Neural progenitor cell (in vitro differentiated cells): ENCODE measurements around the gene ITGA1. TPM values are rescaled to one million over a fixed set of nuclear protein-coding genes. Genes with fewer than 3 reads are reported as not detected.

Experiments
- DNase-seq: peaks from one replicate; pipeline ENCODE4 v3.0.0-alpha.2; 2016; ENCODE audit warnings: low spot score
- H2AFZ ChIP-seq: fragments of 200-600 bp; sonication (generic); replicated peaks from 2 replicates; pipeline ENCODE4 v1.6.1; 2016; ENCODE audit warnings: antibody characterized with exemption
- H3F3A ChIP-seq: fragments of 200-600 bp; sonication (generic); 2 replicates; pipeline ENCODE4 v1.6.1; 2016; ENCODE audit warnings: antibody characterized with exemption, low read depth
- H3K27ac ChIP-seq: fragments of 200-600 bp; sonication (generic); 2 replicates; pipeline ENCODE4 v1.5.1; 2016; ENCODE audit warnings: mild to moderate bottlenecking
- H3K27me3 ChIP-seq: fragments of 200-600 bp; sonication (generic); 2 replicates; pipeline ENCODE4 v1.6.1; 2016; ENCODE audit warnings: mild to moderate bottlenecking, moderate library complexity
- H3K36me3 ChIP-seq: fragments of 200-600 bp; sonication (generic); 2 replicates; pipeline ENCODE4 v1.5.1; 2016
- H3K4me1 ChIP-seq: fragments of 200-600 bp; sonication (generic); 2 replicates; pipeline ENCODE4 v1.6.1; 2016; ENCODE audit warnings: mixed run types
- H3K4me2 ChIP-seq: fragments of 200-600 bp; sonication (generic); 2 replicates; pipeline ENCODE4 v1.6.1; 2016
- H3K4me3 ChIP-seq: fragments of 200-600 bp; sonication (generic); 2 replicates; pipeline ENCODE4 v1.5.1; 2016
- H3K79me2 ChIP-seq: fragments of 200-600 bp; sonication (generic); 2 replicates; pipeline ENCODE4 v1.6.1; 2016; ENCODE audit warnings: low read depth
- H3K9ac ChIP-seq: fragments of 200-600 bp; sonication (generic); 2 replicates; pipeline ENCODE4 v1.6.1; 2016
- H3K9me3 ChIP-seq: fragments of 200-600 bp; sonication (generic); 2 replicates; pipeline ENCODE4 v1.5.1; 2016; ENCODE audit warnings: low read depth
- H4K20me1 ChIP-seq: fragments of 200-600 bp; sonication (generic); 2 replicates; pipeline ENCODE4 v1.6.1; 2016; ENCODE audit warnings: low read depth
- H3K27ac Mint-ChIP-seq: 3 replicates; pipeline ENCODE4 v1.8.0; 2021; ENCODE audit warnings: mixed read lengths
- H3K27me3 Mint-ChIP-seq: 2 replicates; pipeline ENCODE4 v1.8.0; 2022; ENCODE audit warnings: low read depth, mild to moderate bottlenecking, inconsistent platforms, moderate library complexity, mixed read lengths; ENCODE audit not compliant: insufficient read depth
- H3K36me3 Mint-ChIP-seq: 3 replicates; pipeline ENCODE4 v1.8.0; 2021; ENCODE audit warnings: mixed read lengths
- H3K4me1 Mint-ChIP-seq: 3 replicates; pipeline ENCODE4 v1.8.0; 2021; ENCODE audit warnings: mixed read lengths
- H3K4me3 Mint-ChIP-seq: 3 replicates; pipeline ENCODE4 v1.8.0; 2021; ENCODE audit warnings: mild to moderate bottlenecking, moderate library complexity, mixed read lengths
- H3K9me3 Mint-ChIP-seq: 3 replicates; pipeline ENCODE4 v1.8.0; 2020; ENCODE audit warnings: mixed read lengths
- CTCF ChIP-seq: fragments of 200-600 bp; sonication (generic); IDR thresholded peaks from 2 replicates; pipeline ENCODE4 v1.5.1; 2017; ENCODE audit warnings: antibody characterized with exemption, mild to moderate bottlenecking
- EZH2 ChIP-seq: fragments of 200-600 bp; sonication (generic); IDR thresholded peaks from 2 replicates; pipeline ENCODE4 v1.6.1; 2017; ENCODE audit warnings: antibody characterized with exemption, mild to moderate bottlenecking, moderate library complexity
- EZH2phosphoT487 ChIP-seq: fragments of 200-600 bp; sonication (generic); IDR thresholded peaks from 2 replicates; pipeline ENCODE4 v1.6.1; 2017; ENCODE audit warnings: antibody characterized with exemption
- total RNA-seq: library from RNA; depleted of rRNA; stranded (reverse); fragments of >200 nt; gene quantifications from 2 replicates; pipeline ENCODE4 v1.2.3, GENCODE V29; 2015; ENCODE audit warnings: low replicate concordance

ITGA1 gene
- total RNA-seq, 1 donor from 2014 or later, result 2.2 TPM

- H3F3A ChIP-seq, result peaks cover 5% of the 10 kb centered on the region
- H3K4me2 ChIP-seq, result peak overlapping the region; percentile 95
- TF ChIP-seq EZH2phosphoT487, result no peak
- TF ChIP-seq EZH2, result peak; percentile 67
- Mint-ChIP-seq H3K4me3 (peak overlapping the region; percentile 82), H3K4me1 (peaks cover 23% of the 10 kb centered on the region), H3K36me3 (peaks cover 3% of the 10 kb centered on the region), H3K9me3 (no peaks in the 10 kb centered on the region), H3K27me3 (peaks cover 3% of the 10 kb centered on the region), H3K27ac (no peak overlapping the region)
- no peaks in the 10 kb centered on the region for H3K36me3 ChIP-seq
- no peaks in the 10 kb centered on the region for H3K79me2 ChIP-seq
- peaks cover 45% of the 10 kb centered on the region for H3K27me3 ChIP-seq
- peak overlapping the region; percentile 69 for H3K4me3 ChIP-seq
- H4K20me1 ChIP-seq, result no peaks in the 10 kb centered on the region
- no peak overlapping the region for H3K9ac ChIP-seq
- H3K4me1 ChIP-seq, result peaks cover 6% of the 10 kb centered on the region
- H3K27ac ChIP-seq, result no peak overlapping the region
- no peak for DNase-seq
- H3K9me3 ChIP-seq, result no peaks in the 10 kb centered on the region
- peak overlapping the region; percentile 94 for H2AFZ ChIP-seq
These were observed 200.8 kb downstream of the ITGA1 start for GRCh38 chr5:52988335-52989024.

- H2AFZ ChIP-seq, result peak within 1 kb of the TSS; percentile 94
- peak within 1 kb of the TSS; percentile 69 for H3K4me3 ChIP-seq
- H3K27ac ChIP-seq, result no peak within 1 kb of the TSS
- peaks cover 45% of the 10 kb centered on the region for H3K27me3 ChIP-seq
- no peaks in the 10 kb centered on the region for H3K79me2 ChIP-seq
- Mint-ChIP-seq H3K36me3 (peaks cover 3% of the 10 kb centered on the region), H3K4me3 (peak within 1 kb of the TSS; percentile 88), H3K9me3 (no peaks in the 10 kb centered on the region), H3K27me3 (peaks cover 3% of the 10 kb centered on the region), H3K27ac (no peak within 1 kb of the TSS), H3K4me1 (peaks cover 26% of the 10 kb centered on the region)
- peak; percentile 69 for DNase-seq
- no peaks in the 10 kb centered on the region for H3K36me3 ChIP-seq
- no peak within 1 kb of the TSS for H3K9ac ChIP-seq
- peaks cover 5% of the 10 kb centered on the region for H3F3A ChIP-seq
- TF ChIP-seq EZH2phosphoT487, result peak; percentile 66
- TF ChIP-seq CTCF, result no peak
- TF ChIP-seq EZH2, result peak; percentile 54
- no peaks in the 10 kb centered on the region for H4K20me1 ChIP-seq
- peak within 1 kb of the TSS; percentile 95 for H3K4me2 ChIP-seq
- no peaks in the 10 kb centered on the region for H3K9me3 ChIP-seq
- H3K4me1 ChIP-seq, result peaks cover 6% of the 10 kb centered on the region
These were observed 201.5 kb downstream of the ITGA1 start, which contains the start of gene ITGA2 for GRCh38 chr5:52989025-52989780. ITGA2 (plus strand) TSS chr5:52989352; CDS start chr5:52989469, 117 bp downstream.

- peaks cover 5% of the 10 kb centered on the region for H3F3A ChIP-seq
- no peak for TF ChIP-seq EZH2phosphoT487
- TF ChIP-seq EZH2, result no peak
- peak; percentile 43 for TF ChIP-seq CTCF
- Mint-ChIP-seq H3K36me3 (peaks cover 3% of the 10 kb centered on the region), H3K9me3 (no peaks in the 10 kb centered on the region), H3K27me3 (peaks cover 3% of the 10 kb centered on the region), H3K4me1 (peaks cover 26% of the 10 kb centered on the region), H3K27ac (no peak overlapping the region), H3K4me3 (peak overlapping the region; percentile 88)
- H3K4me1 ChIP-seq, result peaks cover 6% of the 10 kb centered on the region
- H3K36me3 ChIP-seq, result no peaks in the 10 kb centered on the region
- no peaks in the 10 kb centered on the region for H3K79me2 ChIP-seq
- no peaks in the 10 kb centered on the region for H4K20me1 ChIP-seq
- H3K4me3 ChIP-seq, result peak overlapping the region; percentile 69
- H3K27ac ChIP-seq, result no peak overlapping the region
- peaks cover 45% of the 10 kb centered on the region for H3K27me3 ChIP-seq
- peak; percentile 67 for DNase-seq
- H2AFZ ChIP-seq, result peak overlapping the region; percentile 94
- peak overlapping the region; percentile 95 for H3K4me2 ChIP-seq
- H3K9me3 ChIP-seq, result no peaks in the 10 kb centered on the region
- H3K9ac ChIP-seq, result no peak overlapping the region
These were observed 202.2 kb downstream of the ITGA1 start for GRCh38 chr5:52989781-52990527.
